ENCODE data around the gene COX8A. TPM values are rescaled to one million over a fixed set of nuclear protein-coding genes. Genes with fewer than 3 reads are reported as not detected.

Gene COX8A
- total and polyA plus RNA-seq, 2 of the 13 experiments (the other 11 are each of a cell fraction or from before 2014, with no cell fraction given) = 202 to 406 TPM

GRCh38 chr11:64007160-64007628 is 32.8 kb downstream of the COX8A start (continued):
- TF ChIP-seq ZNF407 (CRISPR knock-in tag; IDR thresholded peaks at IDR 0.05; ENCODE audit: not compliant biosample characterization) (no peak), MAZ (IDR thresholded peaks at IDR 0.05; ENCODE audit: borderline replicate concordance, low read depth, low read length) (no peak), MAZ (CRISPR knock-in tag; IDR thresholded peaks at IDR 0.05; ENCODE audit: low read depth) (no peak; the same call in 1 of the 2 replicates), KLF12 (CRISPR knock-in tag; IDR thresholded peaks at IDR 0.05; ENCODE audit: borderline replicate concordance) (no peak), TCF7 (IDR thresholded peaks at IDR 0.05; ENCODE audit: low read depth) (no peak), ZBTB20 (CRISPR knock-in tag; IDR thresholded peaks at IDR 0.05; ENCODE audit: borderline replicate concordance, low read depth) (no peak), POLR2AphosphoS5 (IDR thresholded peaks at IDR 0.05; ENCODE audit: low read depth, low read length) (no peak), ZNF543 (CRISPR knock-in tag; IDR thresholded peaks at IDR 0.05) (peak; percentile 44; the same call in 1 of the 2 replicates), SP140L (CRISPR knock-in tag; IDR thresholded peaks at IDR 0.05; ENCODE audit: borderline replicate concordance) (no peak), ZNF383 (CRISPR knock-in tag; IDR thresholded peaks at IDR 0.05; ENCODE audit: borderline replicate concordance) (no peak), ZFX (CRISPR knock-in tag; IDR thresholded peaks at IDR 0.05; ENCODE audit: low read depth) (no peak), RAD21 (CRISPR knock-in tag; IDR thresholded peaks at IDR 0.05) (no peak), NFIB (CRISPR knock-in tag; IDR thresholded peaks at IDR 0.05; ENCODE audit: borderline replicate concordance) (no peak), GFI1 (CRISPR knock-in tag; IDR thresholded peaks at IDR 0.05; ENCODE audit: borderline replicate concordance) (no peak)
- TF ChIP-seq, protein P1, sequence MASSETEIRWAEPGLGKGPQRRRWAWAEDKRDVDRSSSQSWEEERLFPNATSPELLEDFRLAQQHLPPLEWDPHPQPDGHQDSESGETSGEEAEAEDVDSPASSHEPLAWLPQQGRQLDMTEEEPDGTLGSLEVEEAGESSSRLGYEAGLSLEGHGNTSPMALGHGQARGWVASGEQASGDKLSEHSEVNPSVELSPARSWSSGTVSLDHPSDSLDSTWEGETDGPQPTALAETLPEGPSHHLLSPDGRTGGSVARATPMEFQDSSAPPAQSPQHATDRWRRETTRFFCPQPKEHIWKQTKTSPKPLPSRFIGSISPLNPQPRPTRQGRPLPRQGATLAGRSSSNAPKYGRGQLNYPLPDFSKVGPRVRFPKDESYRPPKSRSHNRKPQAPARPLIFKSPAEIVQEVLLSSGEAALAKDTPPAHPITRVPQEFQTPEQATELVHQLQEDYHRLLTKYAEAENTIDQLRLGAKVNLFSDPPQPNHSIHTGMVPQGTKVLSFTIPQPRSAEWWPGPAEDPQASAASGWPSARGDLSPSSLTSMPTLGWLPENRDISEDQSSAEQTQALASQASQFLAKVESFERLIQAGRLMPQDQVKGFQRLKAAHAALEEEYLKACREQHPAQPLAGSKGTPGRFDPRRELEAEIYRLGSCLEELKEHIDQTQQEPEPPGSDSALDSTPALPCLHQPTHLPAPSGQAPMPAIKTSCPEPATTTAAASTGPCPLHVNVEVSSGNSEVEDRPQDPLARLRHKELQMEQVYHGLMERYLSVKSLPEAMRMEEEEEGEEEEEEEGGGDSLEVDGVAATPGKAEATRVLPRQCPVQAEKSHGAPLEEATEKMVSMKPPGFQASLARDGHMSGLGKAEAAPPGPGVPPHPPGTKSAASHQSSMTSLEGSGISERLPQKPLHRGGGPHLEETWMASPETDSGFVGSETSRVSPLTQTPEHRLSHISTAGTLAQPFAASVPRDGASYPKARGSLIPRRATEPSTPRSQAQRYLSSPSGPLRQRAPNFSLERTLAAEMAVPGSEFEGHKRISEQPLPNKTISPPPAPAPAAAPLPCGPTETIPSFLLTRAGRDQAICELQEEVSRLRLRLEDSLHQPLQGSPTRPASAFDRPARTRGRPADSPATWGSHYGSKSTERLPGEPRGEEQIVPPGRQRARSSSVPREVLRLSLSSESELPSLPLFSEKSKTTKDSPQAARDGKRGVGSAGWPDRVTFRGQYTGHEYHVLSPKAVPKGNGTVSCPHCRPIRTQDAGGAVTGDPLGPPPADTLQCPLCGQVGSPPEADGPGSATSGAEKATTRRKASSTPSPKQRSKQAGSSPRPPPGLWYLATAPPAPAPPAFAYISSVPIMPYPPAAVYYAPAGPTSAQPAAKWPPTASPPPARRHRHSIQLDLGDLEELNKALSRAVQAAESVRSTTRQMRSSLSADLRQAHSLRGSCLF (CRISPR knock-in tag; IDR thresholded peaks at IDR 0.05; ENCODE audit: borderline replicate concordance) = no peak
- TF ChIP-seq, protein P2, sequence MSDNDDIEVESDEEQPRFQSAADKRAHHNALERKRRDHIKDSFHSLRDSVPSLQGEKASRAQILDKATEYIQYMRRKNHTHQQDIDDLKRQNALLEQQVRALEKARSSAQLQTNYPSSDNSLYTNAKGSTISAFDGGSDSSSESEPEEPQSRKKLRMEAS (IDR thresholded peaks at IDR 0.05) = 0 out of 2 replicates have a peak, but pooled peaks have one; percentile 15

All from HepG2 (cell line).